Right renal cortex interstitium (tissue), 3 donors: ENCODE data around the gene DGKD. TPM values are rescaled to one million over a fixed set of nuclear protein-coding genes. Genes with fewer than 3 reads are reported as not detected.

Source experiments
- DNase-seq, 3 donors: peaks; one replicate each; pipeline ENCODE4 v3.0.0-alpha.2; 2013; ENCODE audit warnings: low read depth in 3 of 3, low spot score in 2 of 3
- polyA plus RNA-seq, 3 donors: library from polyadenylated mRNA; unstranded; fragments of 120-200 nt; gene quantifications; one replicate each; pipeline ENCODE4 v1.2.1, GENCODE V29; 2013; ENCODE audit not compliant: insufficient read length in 3 of 3

The DGKD gene
- polyA plus RNA-seq, 3 donors: 19.7 to 26.3 (median 24.2) TPM

DNA sequence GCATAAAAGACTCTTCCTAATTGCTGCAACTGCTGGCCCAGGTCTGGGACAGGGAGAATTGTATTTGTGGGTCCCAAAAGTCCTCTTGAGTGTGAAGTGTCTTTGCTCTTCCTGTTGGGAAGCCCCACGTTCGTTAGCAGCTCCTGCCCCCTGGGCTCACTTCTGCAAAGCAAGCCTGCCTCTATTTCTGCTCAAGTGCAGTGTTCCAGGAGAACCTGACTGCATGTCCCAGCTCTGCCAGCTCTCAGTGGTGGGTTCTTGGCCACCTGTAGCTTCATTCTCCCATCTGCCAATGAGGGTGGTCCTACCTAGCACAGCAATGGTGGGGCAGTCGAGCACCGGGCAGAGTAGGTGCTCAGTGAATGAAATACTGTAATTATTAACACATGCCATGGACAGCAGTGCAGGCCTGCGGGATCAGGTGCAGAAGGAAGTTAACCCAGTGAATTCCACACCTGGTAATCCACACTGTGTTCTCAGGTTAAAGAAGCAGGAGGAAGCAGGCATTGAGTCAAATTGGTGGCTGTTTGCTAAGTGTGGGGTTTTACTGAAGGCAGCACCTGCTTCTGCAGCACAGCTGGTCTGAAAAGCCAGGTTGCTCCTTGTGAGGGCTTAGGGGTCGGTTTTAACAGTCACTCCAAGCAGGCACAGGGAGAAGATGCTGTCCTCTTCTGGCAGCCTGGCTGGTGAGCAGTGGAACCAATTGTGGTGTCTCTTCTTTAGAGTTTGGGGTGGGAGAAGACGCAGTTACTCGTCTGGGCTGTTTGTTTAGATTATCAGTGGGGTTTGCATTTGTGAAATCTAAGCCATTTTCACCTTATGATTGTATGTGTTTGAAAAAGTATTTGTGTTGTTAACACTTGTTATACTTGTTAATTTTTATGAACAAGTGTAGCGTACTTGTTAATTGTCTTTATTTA, 54.3 kb downstream of the DGKD start:
- no peak for DNase-seq

DNA sequence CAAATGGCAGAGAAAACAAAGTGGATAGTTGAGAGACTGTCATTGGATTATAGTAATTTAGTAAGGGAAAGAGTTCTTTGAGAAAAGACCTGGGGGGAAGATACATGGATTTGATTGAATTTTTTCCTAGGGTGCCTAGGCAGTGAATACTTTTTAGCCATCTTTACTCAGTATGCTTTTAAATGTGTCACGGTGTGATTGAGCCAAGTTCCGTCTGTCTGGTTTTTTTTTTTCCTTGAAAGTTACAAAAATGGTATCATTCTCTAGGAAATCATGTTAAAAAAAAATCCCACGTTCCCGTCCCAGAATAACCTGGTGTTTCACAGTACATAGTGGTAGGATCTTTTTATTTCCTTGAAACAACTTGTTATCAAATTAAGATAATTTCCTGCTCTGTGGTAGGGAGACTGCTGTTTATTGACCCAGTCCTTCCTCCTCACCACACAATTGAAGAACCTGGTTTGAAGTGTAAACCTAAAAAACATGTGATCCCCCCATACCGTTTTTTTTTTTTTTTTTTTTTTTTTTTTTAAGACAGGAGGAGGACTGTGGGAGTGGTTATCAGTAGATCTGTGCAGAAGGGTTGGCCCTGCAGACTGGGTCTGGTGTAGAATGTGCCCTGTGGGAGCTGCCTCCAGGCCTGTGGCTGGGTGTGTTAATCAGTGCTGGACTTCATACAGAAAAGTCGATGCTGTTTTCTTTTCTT, 55.1 kb downstream of the DGKD start:
- DNase-seq: no peak

DNA sequence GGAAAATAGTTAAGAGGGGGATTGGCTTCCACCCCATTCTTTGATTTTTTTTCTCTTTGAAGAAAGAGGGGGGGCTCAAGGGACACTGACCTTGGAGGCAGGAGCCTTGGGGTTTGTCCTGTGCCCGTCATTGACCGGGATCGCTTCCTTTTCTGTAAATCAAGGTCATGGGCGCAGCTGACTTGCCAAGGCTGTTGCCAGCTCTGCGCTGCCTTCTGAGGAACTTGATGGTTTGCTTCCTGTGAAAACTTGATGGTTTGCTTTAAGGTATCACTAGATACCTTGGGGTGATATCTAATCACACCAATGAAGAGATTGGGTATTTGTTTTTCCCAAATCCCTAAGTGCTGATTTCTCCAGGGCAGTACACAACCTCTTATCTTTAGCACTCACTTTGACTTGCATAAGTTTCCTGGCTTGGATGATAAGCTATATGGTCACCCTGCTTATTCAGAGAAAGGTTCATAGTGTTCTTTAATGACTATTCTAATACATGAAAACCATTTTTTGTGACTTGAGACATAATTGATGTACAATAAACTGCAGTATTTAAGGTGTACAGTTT, 56.0 kb downstream of the DGKD start:
- no peak for DNase-seq

DNA sequence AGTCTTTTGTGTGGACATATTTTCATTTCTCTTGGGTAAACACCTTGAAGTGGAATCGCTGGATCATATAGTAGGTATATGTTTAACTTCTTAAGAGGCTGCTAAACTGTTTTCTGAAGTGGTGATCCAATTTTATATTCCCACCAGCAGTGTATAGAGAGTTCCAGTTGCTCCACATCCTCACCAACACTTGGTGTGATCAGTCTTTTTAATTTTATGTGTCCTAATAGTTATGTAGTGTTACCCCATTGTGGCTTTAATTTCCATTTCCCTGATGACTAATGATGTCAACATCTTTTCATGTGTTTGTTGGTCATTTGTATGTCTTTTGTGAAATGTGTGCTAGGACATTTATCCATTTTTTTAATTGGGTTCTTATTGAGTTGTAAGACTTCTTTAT, 56.9 kb downstream of the DGKD start:
- no peak for DNase-seq

DNA sequence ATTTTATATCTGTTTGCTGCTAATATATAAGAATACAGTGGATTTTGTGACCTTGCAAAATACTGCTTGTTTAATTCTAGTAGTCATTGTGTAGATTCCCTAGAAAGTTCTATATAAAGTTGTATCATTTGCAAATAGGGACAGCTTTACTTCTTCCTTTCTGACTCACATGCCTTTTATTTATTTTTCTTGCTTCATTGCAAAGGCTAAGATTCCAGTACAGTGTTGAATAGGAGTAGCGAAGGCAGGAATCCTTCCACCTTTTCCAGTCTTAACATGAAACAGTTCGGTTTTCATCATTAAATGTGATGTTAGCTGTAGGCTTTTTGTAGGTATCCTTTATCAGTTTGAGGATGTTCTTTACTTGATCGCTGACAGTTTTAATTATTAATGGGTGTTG, 58.1 kb downstream of the DGKD start:
- DNase-seq: no peak

DNA sequence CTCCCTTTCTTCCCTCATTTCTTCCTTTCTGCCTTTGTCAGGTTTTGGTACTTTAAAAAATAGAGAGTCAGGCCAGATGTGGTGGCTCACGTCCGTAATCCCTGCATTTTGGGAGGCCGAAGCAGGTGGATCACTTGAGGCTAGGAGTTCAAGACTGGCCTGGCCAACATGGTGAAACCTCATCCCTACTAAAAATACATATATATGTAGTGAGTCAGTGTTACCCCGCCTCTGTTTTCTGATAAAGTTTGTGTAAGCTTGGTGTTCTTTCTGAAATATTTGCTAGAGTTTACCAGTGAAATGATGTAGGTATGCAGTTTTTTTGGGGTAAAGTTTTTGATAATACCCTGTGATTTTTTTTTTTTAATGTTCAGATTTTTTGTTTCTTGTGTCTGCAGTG, 58.8 kb downstream of the DGKD start:
- DNase-seq: no peak

DNA sequence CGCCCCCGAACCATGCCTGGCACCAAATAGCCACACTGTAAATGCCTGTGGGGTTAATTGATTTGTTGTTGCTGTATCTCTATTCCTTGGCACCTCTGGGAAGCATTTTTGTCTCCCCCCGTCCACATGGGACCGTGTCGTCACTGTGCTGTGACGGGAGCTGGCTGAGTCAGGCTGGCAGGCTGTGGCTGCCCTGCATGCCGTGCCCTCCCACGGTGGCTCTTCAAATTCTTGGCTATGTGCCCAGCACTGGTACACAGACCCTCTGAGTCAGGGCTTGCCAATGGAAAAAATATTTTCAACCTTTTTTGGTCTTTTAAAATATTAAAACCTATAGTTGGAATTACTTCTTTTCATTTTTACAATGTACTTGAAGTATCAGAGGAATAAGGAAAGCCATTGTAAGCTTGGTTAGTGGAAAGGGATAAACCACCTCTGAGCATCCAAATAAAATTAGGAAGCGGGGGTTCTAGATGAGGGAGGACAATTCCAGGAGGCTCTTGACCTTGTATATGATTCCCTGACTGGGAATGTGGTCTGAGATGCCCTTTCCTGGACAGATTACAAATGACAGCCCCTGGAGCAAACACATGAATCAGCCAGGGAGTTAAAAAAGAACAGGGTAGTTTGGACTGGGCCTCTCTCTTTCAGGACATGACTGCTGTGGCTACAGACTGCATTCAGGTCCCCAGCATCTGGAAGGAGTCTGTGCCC, 59.4 kb downstream of the DGKD start:
- no peak for DNase-seq

DNA sequence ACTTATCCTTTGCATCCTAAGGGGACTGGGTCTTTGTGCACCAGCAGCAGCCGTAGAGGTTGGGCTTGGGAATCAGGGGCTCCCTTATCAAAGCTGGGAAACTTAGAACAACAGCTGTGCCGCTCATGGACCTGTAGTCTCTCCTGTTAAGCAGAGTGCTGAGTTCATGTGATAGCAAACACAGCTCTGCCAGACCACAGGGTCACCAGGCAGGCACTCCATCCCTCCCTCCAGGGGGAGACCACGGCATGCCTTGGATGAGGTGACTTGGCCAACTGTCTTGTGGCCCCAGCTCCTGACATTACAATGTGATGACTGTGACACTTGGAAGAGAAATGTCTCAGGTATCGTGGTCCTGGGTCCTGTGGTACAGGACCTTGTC, 60.0 kb downstream of the DGKD start:
- DNase-seq: no peak

DNA sequence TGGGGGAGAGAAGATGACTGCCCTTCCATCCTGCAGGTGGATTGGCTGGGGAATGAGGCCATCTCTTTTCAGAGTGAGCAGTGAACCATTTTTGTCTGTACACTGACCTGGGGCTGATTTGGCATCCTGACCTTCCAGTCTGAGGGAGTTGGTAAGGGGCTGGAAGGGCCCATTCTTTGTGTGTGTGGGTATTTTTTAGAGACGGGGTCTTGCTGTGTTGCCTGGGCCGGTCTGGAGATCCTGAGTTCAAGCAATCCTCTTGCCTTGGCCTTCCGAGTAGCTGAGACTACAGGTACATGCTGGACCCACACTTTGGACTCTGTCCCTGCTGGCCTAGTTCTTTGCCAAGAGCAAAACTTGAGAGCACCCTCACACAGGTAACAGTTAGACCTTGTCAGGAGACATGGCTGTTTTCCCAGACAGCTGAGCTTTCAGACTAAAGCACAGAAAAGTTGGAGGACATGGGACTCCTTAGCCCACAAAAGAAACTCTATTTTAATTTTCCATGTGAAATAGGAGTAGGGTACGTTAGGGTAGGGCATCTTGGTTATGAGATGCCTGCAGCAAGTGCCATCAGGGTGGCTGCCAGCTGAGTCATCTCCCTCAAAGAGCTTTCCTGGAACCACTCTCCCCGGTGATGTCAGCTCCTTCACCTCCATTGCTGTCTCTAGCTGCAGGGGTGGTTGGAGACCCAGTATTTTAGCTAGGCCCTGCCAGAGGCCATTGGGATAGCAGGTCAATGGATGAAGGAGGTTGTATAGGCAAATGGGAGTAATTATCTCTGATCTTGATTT, 60.7 kb downstream of the DGKD start:
- no peak for DNase-seq

DNA sequence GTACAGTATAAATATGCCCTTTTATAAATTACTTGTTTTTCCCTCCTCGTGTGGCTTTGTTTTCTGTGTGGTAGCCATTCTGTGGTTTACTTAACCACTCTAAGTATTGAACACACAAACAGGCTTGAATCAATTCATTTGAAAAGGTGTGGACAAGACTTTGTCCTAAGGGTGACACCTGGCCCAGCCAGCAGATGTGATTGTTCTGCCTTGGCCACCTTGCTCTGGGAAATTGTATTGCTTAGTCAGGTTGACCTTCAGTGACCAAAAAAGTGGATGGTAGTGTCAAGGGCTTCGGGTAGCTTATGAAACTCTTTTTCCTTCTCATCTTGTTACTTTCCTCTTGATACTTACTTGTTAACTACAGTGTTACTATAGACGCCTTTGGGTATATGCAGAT, 61.9 kb downstream of the DGKD start:
- DNase-seq: no peak

DNA sequence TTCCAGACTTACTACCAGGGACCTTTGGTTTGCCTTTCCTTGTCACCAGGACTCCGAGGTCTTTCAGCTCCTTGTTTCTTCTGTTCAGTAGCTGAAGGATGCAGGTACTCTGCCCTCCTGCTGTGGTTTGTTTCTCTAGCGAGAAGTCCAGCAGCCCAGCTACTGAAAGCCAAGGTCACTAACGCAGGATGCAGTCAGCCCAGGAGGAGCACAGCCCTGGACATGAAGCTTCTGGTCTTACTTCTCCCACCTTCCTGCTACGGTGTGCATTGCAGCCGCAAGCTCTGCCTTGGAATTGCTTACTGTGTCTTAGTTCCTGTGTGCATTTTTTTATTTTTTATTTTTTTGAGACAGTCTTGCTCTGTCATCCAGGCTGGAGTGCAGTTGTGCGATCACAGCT, 62.4 kb downstream of the DGKD start:
- DNase-seq: no peak

DNA sequence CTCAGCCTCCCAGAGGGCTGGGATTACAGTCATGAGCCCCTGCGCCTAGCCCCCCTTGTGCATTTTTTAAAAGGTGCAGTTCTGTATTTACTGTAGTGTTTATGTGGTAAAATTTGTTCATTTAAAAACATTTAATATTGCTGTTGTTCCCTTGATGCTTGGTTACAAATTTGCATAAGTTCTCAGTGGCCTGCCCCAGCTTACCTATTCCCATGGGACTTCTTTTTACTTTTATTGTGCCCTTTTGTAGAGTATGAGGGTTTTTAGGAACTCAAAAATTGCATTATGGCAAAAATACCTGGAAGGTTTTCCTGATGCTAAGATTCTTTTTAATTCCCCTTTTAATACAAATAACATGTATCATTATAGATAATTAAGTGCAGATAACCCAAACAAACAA, 63.0 kb downstream of the DGKD start:
- no peak for DNase-seq

DNA sequence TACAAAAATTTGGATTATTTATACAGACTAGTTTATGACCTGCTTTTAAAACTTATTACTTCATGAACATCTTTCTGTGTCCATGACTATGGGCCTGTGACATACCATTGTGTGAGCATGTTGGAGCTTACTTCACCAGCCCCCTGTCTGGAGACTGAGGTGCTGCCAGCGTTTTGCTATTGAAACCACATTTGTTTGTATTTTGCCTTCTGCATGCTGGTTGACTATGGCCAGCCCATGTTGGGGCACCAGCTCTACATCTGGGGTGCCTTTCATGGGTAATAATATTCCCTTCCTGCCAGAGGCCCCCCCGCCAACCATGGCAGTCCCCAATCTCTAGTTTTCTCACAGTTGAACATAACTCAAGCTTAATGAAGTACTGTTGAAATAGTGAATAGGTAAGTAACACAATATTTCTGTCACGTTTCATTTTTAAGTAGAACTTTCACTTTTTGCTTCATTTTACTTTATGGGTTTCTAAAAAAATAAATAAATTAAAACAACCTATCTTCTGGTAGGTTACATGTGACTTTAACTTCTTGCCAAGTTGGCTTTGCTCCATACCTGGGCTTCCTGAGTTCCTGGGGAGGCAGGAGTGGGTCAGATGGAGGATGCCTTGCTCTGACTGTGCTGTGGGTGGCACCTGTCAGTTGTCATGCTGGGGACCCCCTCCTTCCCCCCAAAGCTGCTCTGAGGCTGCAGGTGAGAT, 63.9 kb downstream of the DGKD start:
- DNase-seq: no peak

DNA sequence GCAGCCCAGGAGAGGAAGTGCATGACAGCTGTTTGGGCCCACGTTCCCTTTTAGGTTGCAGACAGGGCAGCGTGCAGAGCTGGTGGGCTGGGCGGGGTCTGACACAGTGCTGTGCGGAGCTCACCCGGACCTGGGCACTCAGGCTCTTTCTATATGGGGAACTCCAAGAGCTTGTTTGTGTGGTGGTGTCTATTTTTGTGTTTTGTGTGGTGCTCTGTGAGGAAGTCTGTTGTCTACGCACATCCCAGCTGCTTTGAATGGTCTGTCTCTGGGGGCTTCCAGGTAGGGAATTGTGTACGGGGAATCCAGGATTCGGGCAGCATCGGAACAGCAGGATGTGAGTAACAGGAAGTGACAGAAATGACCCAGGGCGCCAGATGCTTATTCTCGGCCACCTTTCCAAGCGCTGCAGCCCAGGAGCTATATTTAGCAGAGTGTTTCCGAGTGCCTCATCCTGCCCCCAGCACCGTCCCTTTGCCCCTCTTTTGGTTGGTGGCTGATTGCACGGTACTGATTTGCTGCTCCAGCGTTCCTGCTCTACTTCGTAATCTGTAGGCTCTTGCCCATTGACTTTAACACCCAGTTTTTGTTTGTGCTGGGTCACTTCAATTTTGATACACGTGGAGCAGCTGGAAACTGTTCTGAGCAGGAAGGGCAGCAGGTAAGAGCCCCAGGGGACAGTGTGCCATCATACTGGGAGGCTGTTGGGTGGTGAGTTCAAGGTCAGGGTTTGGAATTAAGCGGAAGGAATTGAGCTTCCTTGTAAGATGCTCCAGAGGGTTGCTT, 64.7 kb downstream of the DGKD start:
- DNase-seq: no peak

DNA sequence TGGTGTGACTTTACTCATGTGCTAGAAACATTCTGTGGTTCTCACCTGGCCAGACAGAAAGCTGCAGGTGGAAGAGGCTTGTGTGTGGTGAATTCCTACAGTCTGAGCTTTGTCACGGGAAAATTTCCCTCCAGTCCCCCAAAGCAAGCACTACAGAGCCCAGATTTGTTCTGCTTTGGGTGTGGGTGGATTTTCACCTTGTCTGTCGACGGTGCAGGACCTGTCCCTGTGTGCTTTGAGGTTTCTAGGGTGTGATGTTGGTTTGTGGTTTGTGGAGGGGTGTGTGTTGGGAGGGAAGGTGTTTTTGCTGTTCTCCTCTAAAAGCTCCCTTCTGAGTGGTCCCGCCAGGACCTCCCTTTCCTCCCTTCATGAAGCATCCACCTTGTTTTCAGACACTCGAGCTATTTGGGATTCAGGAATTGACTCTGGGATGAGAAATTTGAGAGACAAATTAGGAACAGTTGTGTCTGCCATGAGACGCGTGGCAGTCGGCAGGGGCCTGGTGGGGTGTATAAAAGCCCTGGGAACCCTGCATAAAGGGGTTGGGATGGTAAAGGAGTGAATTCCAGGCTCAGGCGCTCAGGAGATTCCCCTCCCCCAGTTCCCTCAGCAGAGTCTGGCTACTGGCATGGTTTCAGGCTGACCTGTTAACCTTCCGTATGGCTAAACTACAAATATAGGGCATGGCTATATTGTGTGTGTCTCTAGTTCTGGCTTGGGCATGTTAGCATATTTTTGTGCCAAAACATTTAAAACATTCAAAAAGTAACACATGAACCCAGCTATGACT, 65.5 kb downstream of the DGKD start:
- DNase-seq: no peak

DNA sequence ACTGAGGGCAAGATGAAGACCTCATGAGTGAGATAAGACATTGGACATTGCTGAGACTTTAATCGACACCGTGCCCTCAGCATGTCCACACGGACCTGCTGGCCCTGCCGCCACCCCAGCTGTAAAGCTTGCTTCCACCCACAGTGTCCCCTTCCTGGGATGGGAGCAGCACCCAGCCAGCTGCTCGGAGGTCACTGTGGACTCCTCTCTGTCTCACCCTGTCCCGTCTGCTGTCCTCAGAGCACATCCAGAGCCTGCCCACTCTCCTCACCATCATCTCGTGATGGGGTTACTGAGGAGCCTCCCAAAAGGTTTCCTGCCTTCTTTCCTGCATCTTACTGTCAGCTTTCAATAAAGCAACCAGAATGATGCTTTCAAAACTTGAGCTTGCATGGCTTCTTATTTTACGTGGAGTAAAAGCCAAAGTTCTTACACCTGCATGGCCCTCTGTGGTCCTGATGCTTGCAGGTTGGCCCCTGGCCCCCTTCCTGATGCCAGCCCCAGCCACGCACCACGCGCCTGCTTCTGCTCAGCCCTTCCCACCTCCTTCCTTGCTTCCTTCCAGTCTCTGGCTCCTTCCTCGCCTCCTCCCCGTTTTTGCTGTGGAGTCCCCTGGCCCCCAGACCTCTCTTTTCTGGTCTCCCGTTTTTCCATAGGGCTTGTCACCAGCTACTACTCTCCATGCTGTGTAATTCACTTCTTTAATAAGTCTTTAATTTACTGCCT, 67.0 kb downstream of the DGKD start:
- DNase-seq: no peak

DNA sequence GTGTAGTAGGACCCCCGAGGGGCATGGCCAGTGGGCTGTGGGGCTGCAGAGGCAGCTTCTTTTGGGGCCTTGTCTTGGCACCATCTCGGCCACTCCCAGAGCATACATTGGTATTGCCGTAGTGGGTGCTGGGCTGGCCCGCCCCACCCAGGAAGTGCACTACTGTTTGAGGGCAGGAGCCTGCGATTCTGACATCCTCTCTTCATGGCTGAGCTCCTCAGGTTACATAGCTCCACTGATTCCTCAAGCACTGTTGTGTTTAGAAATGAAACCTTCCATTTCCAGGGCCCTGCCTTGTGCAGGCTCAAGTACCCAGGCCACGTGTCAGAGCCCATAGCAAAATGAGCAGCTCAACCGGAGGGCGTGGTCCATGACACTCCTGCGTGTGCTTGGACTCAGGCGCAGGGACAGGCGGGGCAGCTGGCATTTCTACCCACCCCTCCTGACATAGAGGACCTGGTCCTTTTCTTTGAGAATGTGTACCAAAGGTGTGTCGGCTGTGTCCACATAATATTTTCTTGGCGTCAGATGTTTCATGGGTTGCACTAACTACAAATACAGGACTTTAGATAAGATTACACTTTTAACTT, 67.9 kb downstream of the DGKD start:
- no peak for DNase-seq
